A204.1 (cell line): ENCODE results near the gene CCDC194.

ENCODE experiments used
- FAIRE-seq: peaks from 2 replicates; lab custom pipeline; 2012; peaks lifted over from hg19 to GRCh38; lab: Jason Lieb, UNC

The CCDC194 gene

DNA sequence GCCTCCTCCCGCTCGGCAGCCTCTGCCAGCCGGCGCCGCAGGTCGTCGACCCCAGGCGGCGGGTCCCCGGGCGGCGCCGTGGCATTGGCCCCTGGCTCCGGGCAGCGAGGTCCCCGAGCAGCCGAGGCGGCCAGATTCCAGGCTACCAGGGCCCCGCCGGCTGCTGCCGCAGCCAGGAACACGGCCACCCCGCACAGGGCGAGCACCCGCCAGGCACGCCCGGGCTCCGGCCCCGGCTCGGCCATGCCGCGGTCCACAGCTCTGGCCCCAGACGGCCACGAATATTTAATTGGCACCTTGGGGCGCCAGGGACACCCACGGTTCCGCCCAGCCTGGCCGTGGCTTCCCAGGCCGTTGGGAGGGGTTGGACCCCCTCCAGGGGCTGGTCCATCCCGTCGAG, at the start of gene CCDC194:
CCDC194 (minus strand) TSS at position 283 of the 400 bp plus-strand sequence; CDS start at position 245, 38 bp downstream.
- FAIRE-seq, result no peak

- no peak for FAIRE-seq
These were observed 47.4 kb upstream of the CCDC194 start for GRCh38 chr19:17441241-17442021.

- FAIRE-seq, result no peak
These were observed 42.9 kb upstream of the CCDC194 start for GRCh38 chr19:17436874-17437267.

- FAIRE-seq, result no peak
These were observed 42.3 kb upstream of the CCDC194 start for GRCh38 chr19:17436094-17436873.

DNA sequence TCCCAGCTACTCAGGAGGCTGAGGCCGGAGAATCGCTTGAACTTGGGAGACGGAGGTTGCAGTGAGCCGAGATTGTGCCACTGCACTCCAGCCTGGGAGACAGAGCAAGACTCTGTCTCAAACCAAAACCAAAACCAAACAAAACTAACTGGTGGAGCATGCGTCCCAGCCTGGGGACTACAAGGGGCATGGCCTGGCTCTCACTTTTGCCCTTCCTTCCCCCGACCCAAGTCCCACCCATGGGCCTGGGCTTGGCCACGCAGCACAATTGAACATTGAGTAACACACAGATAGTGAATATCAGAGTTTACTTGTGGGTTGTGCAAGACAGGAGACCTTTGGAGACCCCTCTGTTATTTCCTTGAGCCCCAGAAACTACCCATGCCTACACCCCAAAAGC, 41.2 kb upstream of the CCDC194 start:
- no peak for FAIRE-seq

DNA sequence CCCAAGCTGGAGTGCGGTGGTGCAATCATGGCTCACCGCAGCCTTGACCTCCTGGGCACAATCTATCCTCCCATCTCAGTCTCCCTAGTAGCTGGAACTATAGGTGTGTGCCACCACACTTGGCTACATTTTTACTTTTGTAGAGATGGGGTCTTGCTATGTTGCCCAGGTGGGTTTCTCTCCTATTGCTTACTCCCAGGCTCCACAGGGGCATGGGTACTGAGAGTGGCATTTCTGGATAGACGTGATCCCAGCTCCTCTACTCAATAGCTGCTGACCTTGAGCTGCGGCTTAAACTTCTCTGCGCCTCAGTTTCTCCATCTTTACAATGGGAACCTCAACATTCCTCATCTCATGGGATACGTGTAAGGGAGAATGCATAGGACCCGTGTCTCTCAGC, 37.4 kb upstream of the CCDC194 start:
- FAIRE-seq, result no peak

GRCh38 chr19:17429641-17430113, 35.7 kb upstream of the CCDC194 start:
- no peak for FAIRE-seq

DNA sequence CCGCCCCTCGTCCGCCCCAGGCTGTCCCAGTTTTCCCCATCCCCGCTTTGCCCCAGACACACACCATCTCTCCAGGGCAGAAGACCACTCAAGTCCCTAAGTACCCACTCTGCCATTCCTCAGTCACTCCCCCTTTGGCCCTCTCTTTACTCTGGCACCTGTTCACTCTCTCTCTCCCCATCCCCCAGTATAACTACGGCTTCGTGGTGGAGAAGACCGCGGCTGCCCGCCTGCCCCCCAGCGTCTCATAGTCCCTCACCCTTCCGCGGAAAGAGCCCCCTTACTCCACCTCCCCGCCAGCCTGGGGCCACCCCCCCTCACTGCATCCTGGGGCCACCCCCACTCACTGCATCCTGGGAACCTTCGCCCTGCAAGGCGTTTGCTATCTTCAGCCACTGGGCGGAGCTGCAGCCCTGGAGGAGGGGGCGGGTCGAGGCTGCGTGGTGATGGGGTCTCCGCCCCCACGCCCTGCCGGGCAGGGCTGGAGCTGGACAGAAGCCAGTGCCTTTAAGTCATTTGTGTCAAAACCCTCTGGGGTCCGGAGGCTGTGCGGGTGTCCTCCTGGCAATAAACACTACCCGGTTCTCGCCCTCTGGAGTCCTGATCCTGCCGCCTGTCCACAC, 30.9 kb upstream of the CCDC194 start:
- FAIRE-seq, result no peak

- no peak for FAIRE-seq
These were observed 29.6 kb upstream of the CCDC194 start for GRCh38 chr19:17423429-17424208.

- FAIRE-seq, result no peak
These were observed 27.9 kb upstream of the CCDC194 start for GRCh38 chr19:17421942-17422341.

DNA sequence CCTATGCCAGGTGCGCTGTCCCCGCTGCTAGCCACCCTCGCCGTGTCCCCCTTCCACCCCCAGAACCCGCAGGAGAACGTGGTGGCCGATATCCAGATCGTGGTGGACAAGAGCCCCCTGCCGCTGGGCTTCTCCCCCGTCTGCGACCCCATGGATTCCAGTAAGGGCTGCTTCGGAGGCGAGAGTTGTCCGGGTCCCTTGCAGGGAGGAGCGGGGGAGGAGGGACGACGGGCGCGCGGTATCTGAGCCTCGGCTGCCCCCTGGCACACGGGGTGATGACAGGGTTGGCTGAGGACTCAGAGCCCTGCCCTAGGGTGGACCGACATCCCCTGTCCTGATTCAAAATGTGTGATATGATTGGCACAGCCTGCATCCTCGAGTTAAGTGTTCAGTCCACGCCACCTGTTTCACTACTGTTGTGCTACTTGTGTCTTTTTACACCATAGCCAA, 26.5 kb upstream of the CCDC194 start:
- FAIRE-seq, result no peak

- peak; percentile 97 for FAIRE-seq
These were observed 25.9 kb upstream of the CCDC194 start, which contains the start of gene MVB12A for GRCh38 chr19:17419621-17420474. TSS of gene MVB12A (plus strand) at chr19:17420047. CDS start at chr19:17420136, 89 bp downstream.

- FAIRE-seq, result no peak
These were observed 25.2 kb upstream of the CCDC194 start for GRCh38 chr19:17419154-17419620.

DNA sequence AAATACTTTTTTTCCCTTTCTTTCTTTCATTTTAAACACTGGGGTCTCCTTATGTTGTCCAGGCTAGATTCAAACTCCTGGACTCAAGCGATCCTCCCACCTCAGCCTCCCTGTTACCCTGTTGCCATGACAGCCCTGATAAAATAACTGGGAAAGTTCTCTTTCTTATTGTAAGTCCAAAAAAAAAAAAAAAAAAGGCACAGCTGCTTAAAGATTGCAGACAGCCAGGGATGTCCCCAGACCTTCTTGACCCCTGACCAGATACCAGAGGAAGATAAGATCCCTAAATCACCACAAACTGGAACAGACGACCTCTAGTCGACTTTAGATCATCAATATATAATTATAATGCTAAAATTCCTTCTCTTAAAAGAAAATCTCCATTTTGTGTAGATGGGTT, 24.7 kb upstream of the CCDC194 start:
- no peak for FAIRE-seq

DNA sequence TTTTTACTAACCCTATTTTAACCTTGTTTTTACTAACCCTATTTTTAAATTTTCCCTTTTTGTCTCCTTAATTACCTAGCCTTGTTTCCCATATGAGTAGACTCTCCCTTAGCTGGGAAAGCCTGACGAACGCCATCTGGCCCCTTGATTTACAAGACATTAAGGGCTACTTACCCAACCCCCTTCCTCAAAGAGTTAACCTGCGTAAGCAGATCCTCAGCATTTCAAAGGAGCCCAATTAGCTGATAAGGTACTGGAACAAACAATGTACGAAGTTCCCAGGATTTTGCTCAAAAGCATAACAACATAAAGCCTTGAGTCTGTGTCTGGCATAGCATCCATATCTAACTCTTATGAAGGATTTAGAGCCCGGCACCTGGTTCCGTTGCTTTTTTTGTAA, 21.1 kb upstream of the CCDC194 start:
- FAIRE-seq, result no peak

- no peak for FAIRE-seq
These were observed 20.1 kb upstream of the CCDC194 start for GRCh38 chr19:17414097-17414496.

DNA sequence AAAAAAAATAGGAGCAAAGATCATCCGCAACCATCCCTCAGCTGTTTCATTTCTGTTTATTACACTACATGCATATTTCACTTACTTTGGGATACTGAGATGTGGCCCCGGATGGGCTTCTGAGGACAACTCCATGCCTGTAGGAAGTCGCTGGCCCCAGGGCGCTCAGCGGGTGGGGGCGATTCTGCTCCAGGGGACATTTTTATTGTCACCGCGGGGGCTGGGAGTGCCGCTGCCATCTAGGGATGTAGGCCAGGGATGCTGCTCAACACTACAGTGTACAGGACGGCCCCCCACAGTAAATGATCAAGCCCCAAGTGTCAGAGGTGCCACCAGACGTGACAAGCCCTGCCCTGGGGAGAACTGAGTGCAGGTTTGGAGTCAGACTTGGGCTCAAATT, 17.8 kb upstream of the CCDC194 start:
- no peak for FAIRE-seq

DNA sequence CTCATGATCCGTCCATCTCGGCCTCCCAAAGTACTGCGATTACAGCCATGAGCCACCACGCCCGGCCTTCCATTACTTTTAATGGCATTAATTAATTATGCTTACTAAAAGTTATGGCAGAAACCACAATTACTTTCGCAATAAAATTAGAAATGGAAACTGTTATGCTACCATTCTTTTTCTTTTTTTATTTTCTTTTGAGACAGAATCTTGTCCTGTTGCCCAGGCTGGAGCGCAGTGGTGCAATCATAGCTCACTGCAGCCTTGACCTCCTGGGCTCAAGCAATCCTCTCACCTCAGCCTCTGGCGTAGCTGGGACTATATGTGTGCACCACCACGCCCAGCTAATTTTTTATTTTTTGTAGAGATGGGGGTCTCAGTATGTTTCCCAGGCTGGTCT, 16.0 kb upstream of the CCDC194 start:
- FAIRE-seq, result no peak

GRCh38 chr19:17406887-17407196, 12.8 kb upstream of the CCDC194 start:
- FAIRE-seq, result no peak

DNA sequence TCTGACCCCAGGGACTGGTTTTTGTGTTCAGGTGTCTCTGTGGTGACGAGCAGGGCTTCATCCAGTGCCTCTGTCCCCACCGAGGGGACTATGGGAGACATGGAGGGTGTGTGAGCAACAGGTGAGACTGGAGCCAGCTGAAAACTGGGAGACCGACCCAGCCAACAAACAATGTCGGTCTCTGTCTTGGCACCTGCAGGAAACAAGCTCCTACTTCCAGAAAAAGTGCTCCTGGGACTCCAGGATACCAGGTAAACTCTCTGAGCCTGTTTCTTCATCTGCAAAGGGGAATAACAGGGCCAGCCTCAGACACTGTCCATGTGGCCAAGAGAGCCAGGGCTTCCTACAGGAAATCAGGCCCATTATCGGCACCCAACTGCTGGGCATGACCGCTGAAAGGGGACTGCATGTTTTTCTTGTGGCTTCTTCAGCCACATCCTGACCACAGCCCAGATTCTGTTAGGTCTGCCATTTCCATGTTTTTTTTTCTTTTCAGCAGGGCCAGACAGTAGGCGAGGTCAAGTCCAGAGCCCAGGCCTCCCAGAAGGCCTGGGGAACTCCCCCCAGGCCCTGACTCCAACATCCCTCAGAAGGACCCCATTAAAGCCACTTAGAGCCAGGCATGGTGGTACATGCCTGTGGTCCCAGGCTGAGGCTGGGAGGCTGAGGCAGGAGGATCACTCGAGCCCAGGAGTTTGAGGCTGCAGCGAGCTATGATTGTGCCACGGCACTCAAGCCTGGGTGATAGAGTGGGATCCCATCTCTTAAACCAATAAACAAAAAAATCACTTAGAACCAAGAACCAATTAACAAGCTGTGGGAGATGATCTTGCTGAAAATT, 12.3 kb upstream of the CCDC194 start:
- no peak for FAIRE-seq
